ENCODE results near the gene ARX. TPM values are rescaled to one million over a fixed set of nuclear protein-coding genes. Genes with fewer than 3 reads are reported as not detected.
A peak's percentile ranks its signal among the peaks of the same experiment; 100 is the strongest.

Gene ARX
- total and polyA plus RNA-seq, 10 donors = 0.26 to 0.32 TPM; not detected in 8

GRCh38 chrX:25010784-25011588 lies 4.8 kb downstream of the ARX start:
- TF ChIP-seq CTCF (IDR thresholded peaks at IDR 0.05 in 8 of 11, conservative IDR thresholded peaks at IDR 0.05 in 3 of 11) = no peak
- TF ChIP-seq POLR2A (IDR thresholded peaks at IDR 0.05) = no peak
- no peaks in the 10 kb centered on the region for H3K36me3 ChIP-seq
- intact Hi-C loops (cut with DNase I; ENCODE audit: low total_unique reads) = no loop called here
- no peak overlapping the region for H3K27ac ChIP-seq
- H3K27me3 ChIP-seq (replicated peaks in 1 of 7) = peaks cover 4 to 99% (median 90%) of the 10 kb centered on the region in 7 donors
- peaks cover 3 to 45% (median 21%) of the 10 kb centered on the region in 6 donors for H3K4me1 ChIP-seq
- 5 to 31% (median 8%) methylated on average over 24 to 33 of the region's 33 CpGs for WGBS, 5 donors
- no peak overlapping the region for H3K4me3 ChIP-seq
- H3K9me3 ChIP-seq = peaks cover 0 to 5% (median 0%) of the 10 kb centered on the region in 8 donors
- no peak for DNase-seq

GRCh38 chrX:25009407-25009806 lies 6.4 kb downstream of the ARX start:
- intact Hi-C loops (cut with DNase I; ENCODE audit: low total_unique reads) = no loop called here
- no peak for DNase-seq
- 17 to 40% (median 31%) methylated on average over 7 of the region's 7 CpGs for WGBS, 5 donors
- Histone ChIP-seq H3K36me3 (no peaks in the 10 kb centered on the region), H3K27me3 (replicated peaks in 1 of 7) (peaks cover 4 to 99% (median 88%) of the 10 kb centered on the region in 7 donors), H3K4me1 (peaks cover 8 to 52% (median 29%) of the 10 kb centered on the region in 6 donors), H3K27ac (no peak overlapping the region), H3K9me3 (no peaks in the 10 kb centered on the region), H3K4me3 (no peak overlapping the region)
- TF ChIP-seq POLR2A (IDR thresholded peaks at IDR 0.05) (no peak), CTCF (IDR thresholded peaks at IDR 0.05 in 8 of 11, conservative IDR thresholded peaks at IDR 0.05 in 3 of 11) (no peak), POLR2AphosphoS5 (IDR thresholded peaks at IDR 0.05) (no peak)

GRCh38 chrX:25007059-25008053 lies 8.4 kb downstream of the ARX start:
- Histone ChIP-seq H3K9me3 (no peaks in the 10 kb centered on the region), H3K4me1 (peaks cover 5 to 53% (median 25%) of the 10 kb centered on the region in 6 donors), H3K36me3 (no peaks in the 10 kb centered on the region), H3K4me3 (peak overlapping the region in 1 of 8 donors; percentile 25), H3K27me3 (replicated peaks in 1 of 7) (peaks cover 4 to 100% (median 90%) of the 10 kb centered on the region in 7 donors), H3K27ac (no peak overlapping the region)
- intact Hi-C loops (cut with DNase I; ENCODE audit: low total_unique reads) = no loop called here
- no peak for DNase-seq
- WGBS, 5 donors = 5 to 36% (median 14%) methylated on average over 14 to 63 of the region's 64 CpGs
- TF ChIP-seq POLR2A (IDR thresholded peaks at IDR 0.05) (no peak), POLR2AphosphoS5 (IDR thresholded peaks at IDR 0.05) (no peak), CTCF (IDR thresholded peaks at IDR 0.05 in 8 of 11, conservative IDR thresholded peaks at IDR 0.05 in 3 of 11) (no peak)

All from spleen (tissue), 11 donors.